ENCODE measurements around the gene FOXJ2.
A peak's percentile ranks its signal among the peaks of the same experiment; 100 is the strongest.
"Not testable (repeated sequence)": the region's sequence is repeated elsewhere in the genome, so short reads cannot be mapped to it uniquely, and the experiment has no call there.

FOXJ2 gene

DNA sequence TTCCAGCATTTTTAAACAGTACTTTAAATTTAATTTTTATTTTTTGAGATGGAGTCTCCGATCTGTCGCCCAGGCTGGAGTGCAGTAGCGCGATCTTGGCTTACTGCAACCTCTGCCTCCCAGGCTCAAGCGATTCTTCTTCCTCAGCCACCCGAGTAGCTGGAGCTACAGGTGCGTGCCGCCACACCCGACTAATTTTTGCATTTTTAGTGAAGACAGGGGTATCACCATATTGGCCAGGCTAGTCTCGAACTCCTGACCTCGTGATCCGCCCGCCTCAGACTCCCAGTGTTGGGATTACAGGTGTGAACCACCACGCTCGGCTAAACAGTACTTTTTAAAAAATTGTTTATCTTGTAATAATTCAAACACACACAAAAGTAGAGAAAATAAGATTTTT lies 4.2 kb upstream of the FOXJ2 start:
- DNase-seq = no peak

DNA sequence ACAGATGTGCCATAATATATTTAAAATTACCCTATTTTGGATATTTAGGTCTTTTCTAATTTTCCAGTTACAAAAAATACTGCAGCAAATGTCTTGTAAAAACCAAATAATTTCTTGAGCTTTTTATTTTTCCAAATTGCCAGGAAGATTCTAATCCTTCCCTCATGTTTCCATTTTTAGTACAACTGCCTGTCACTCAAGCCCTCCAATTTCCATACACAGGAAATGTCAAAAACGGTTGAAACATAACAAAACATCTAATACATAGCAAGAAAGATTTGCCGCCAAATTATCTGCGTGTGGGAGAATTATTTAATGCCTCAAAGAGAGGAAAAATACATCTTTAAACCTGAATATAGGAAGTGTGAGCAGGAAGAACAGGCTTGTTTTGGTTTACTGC lies 2.3 kb upstream of the FOXJ2 start:
- DNase-seq = no peak

DNA sequence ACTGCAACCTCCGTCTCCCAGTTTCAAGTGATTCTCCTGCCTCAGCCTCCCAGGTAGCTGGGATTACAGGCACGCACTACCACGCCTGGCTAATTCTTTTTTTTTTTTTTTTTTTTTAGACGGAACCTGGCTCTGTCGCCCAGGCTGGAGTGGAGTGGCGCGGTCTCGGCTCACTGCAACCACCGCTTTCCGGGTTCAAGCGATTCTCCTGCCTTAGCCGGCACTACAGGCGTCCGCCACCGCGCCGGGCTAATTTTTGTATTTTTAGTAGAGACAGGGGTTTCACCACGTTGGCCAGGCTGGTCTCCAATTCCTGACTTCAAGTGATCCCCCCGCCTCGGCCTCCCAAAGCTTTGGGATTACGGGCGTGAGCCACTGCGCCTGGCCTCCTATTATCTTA lies 1.5 kb upstream of the FOXJ2 start:
- not testable (repeated sequence) for DNase-seq

DNA sequence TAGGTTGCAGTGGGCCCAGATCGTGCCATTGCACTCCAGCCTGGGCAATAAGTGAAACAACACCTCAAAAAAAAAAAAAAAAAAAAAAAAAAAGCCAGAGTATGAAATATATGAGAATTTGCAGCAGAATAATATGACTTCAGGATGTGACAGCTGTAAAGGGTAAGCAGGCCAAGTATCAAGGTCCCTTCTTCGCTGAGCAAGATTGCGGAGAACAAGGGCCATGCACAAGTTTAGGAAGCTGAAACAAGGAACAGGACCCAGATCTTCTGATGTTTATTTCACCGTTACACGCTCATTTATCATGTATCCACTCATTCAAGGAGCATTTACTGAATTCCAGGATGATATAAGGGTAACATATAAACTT lies 659 bp upstream of the FOXJ2 start:
- no peak for DNase-seq

DNA sequence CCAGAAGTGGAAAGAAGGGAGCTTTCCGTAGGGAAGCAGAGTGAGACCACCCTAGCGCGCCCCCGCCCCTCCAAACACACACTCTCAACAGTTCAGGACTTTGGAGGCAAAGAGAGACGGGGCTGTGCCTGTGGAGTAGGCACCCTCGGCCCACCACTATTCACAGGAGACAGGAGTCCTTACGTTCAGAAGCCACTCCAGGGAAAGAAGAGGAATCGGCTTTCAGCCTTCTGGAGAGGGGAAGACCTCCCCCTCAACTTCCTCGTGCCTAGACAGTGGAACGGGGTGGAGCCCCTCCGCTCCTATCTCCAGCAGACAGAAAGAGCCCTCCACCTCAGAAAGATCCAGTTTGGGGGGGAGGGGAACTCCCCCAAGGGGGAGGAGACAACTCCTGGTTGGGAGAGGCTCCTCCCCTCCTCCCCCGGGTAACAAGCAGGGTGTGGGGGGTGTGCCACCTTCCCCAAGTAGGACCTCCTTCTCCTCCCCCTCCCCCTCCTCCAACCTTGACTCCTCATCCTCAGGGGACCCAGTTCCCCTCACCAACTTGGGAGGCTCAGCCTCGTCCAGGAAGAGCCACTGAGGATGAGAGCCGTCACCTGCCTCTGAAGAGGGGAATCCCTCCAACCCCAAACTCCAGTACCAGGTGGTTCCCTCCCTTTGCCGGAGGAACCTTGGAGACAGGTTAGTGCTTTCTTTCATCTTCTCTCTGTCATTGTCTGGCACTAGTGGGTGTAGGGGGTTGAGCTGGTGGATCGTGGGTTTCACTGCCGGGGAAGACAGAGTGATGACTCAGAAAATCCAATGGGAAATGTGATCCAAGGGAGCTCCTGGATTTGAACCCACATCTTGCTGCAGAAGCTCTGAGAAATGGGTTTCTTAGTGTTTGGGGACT lies 883 bp downstream of the FOXJ2 start:
- peak in 45 of 56 donors; percentile 15 to 79 (median 49) for DNase-seq

DNA sequence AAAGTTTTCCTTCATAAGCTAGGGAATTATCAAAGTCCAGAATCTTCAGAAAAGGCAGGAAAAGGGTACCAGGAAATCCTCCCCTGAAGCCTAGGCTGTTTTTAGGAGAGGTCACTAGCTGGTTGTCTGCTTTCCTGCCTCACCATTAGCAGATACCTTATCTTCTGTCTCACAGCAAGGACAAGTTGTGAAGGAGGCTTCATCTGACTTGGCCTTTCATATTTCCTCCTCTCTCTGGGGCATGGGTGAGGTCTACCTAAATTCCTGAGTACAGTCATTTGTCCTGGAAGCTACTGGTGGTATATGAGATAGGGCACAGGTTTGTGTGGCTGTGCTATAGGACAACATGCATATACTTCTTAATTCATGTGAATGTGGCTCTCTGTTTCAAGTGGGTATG lies 2.3 kb downstream of the FOXJ2 start:
- DNase-seq = no peak

DNA sequence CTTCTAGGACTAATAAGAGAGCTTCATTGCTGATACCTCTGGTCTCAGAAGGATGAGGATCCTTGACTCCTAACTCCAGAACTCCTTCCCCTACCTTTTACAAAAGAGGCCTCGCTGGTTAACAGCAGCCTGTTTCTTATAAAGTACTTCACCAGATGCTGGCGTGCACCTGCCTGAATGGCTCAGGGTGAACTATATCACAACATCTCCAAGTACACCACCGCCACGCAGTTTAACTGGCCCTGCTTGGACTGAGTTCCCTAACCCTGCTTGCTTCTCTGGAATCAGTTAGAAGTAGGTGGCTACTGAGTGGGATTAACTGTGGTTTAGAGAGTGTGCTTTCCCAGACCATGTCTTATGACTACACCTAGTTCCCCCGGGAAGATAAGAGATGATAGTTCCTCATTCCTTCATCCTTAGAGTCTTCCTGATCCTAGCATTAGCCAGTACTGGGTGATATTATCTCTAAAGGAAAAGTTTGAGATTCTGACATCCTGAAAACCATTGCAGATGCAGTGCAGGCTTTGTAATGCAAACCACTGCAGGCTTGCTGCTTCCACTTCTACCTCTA lies 3.0 kb downstream of the FOXJ2 start:
- no peak for DNase-seq

DNA sequence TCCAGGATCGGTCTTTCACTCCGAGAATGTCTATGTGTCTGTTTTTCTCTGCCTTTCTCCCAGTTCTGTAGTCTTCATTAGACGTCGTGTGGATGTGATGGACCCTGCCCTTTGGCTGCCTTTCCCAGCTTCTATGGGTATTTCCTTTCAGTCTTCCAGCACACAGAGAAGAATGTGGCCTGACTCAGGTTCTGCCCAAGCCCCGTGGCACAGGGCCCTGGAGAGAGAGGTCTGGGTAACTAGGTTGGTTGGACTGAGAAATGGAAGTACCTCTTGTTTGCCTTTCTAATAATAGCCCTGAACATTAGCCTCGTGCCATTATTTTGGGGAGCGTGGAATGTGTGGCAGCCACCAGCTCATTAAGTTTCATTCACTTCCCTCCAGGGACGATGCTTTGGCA lies 3.8 kb downstream of the FOXJ2 start:
- DNase-seq = no peak

DNA sequence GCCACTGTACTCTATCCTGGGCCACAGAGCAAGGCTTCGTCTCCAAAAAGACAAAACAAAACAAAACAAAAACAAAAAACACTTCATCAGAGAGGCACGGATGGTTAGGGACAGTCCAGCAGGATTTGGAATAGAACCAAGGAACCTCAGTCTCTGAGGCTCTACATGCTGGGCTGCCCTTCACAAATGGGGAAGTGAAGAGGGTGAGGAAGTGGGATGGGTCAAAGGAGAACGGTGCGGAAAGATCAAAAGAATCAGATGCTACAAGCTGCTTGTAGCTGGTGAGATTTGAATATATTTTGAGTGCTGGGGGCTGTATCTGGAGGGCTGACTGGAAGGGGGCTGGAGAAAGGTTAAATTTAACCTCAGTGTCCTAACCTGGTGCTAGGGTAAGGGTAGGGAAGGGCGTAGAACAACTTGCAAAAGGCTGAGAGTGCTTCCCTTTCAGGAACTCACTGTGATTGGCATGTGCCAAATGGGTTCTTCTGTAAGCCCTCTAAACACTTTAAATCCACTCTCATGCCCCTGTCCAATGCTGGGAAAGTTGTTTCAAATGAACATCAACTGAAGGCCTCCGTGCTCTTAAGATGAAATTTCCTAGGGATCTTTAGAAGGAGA lies 4.6 kb downstream of the FOXJ2 start:
- no peak for DNase-seq

DNA sequence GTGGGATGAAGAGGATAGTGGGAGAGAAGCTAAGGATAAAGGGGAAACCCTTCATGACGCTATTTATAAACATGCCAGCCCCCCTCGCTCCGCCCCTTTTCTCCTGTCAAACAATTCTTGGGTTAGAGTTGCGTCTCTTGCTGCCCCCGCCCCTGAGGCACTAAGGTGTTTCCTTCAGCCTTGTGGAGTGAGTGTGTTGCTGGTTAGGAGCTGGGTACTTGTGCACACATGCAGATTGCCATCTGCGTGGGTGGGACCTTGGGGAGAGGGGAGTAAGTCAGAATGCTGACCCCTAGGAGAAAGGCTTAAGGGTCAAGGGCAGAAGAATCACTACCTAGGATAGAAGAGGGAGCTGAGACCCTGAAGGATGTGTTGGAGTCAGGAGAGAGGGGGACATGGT lies 5.4 kb downstream of the FOXJ2 start:
- no peak for DNase-seq

DNA sequence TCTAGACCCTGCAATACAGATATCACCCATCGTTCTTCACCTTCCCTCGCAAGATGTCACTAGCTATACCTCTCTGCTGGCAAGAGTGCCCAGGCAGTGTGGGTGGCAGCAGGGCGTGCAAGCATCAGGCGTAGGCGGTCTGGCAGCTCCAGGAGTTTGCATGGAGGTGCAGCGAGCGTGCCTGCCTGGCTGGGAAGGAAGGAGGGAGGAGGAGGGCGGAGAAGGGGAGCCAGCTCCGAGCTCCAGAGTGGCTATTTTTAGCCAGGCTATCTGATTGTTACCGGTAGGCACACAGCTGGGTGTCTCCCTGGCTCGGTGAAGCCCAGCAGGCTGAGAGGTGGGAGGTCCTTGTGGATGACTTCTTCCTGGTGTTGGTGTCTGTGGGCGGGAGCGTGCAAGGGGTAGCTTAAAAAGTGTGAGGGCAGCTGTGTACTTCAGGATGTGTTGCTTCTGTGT lies 6.2 kb downstream of the FOXJ2 start:
- peak in 39 of 56 donors; percentile 10 to 82 (median 42) for DNase-seq

DNA sequence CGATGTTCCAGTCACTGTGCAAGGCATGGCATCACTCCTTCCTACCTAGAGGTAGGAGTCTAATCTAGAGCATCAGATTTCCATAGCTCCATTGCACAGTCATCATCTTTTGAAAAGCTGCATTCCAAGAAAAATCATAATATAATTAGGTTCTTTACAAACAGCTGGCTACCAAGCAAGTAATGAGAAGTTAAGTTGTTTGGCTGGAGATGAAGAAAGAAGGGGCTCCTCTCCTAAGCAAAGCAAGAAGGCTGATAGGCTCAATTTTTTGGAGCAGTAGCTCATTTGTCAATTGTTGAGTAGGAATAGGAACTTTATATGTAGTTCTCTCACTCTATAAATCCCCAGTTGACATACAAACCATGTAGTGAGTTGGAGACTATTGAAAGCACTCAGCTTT lies 8.3 kb downstream of the FOXJ2 start:
- DNase-seq = no peak

DNA sequence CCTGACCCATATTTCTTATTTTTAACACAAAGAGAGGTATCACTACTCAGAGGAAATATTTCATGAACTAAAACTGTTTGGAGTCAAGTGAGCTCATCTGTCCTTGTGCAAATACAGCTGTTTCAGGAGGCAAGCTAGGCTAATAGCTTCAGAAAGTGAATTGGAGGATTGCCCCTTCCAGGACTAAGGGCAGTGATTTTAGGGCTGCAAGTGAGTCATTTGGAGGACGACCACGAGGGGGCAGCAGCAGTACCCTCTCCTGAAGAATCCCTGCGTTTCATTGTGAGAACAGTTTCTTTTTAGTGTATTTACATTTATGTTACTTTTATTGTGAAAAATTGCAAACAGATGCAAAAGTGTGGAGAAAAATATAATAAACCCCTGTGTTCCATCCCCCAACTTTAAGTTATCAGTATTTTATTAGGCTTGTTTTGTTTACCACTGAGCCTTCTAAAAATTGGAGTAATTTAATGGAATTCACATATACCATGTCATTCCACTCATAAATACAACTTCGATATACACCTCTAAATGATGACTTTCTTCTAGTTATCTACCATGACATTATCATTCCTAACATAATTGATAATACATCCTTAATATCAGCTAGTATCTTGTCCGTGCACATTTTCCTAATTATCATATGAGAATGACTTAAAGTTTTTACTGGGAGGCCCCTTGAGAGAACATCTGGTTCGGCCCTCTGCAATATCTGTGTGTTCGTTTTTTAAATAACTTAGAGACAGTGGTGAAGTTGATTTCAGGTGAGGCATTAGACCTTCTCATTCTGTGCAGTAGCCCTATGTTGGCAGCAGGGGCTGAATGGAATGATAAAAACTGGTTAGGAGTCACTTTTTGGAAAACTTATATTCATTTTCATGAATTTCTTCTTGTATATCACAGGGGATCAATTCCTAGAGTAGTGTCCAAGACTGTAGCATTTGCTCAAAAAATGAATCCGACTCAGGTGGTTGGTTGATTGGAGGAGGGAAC lies 13.7 kb downstream of the FOXJ2 start:
- peak in 46 of 56 donors; percentile 7 to 89 (median 47) for DNase-seq

DNA sequence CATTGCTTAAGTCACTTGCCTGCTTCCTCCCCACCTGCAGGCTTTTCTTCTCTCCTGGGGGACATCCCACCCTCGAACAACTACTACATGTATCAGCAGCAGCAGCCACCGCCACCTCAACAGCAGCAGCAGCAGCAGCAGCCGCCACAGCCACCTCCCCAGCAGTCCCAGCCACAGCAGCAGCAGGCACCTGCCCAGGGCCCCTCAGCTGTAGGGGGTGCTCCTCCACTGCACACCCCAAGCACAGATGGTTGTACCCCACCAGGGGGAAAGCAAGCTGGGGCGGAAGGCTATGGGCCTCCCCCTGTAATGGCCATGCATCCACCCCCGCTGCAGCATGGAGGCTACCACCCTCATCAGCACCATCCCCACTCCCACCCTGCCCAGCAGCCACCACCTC lies 15.3 kb downstream of the FOXJ2 start:
- DNase-seq = no peak

DNA sequence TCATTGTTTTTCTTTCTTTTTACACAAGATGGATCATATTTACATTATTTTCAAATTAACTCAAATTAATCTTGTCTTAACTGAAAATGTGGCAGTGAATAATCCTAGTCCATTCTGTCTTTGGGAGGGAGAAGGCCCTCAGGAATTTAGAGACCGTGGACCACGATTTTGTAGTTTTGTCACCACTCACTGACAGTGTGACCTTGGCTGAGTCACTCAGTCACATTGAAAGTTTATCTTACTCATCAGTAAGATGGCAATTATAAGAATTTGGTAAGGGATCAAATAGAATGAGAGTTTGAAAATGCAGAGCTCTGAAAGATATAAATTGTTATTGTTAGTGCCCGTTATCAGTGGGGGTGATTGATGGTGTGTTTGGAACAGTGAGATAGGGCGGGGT lies 16.4 kb downstream of the FOXJ2 start:
- no peak for DNase-seq

DNA sequence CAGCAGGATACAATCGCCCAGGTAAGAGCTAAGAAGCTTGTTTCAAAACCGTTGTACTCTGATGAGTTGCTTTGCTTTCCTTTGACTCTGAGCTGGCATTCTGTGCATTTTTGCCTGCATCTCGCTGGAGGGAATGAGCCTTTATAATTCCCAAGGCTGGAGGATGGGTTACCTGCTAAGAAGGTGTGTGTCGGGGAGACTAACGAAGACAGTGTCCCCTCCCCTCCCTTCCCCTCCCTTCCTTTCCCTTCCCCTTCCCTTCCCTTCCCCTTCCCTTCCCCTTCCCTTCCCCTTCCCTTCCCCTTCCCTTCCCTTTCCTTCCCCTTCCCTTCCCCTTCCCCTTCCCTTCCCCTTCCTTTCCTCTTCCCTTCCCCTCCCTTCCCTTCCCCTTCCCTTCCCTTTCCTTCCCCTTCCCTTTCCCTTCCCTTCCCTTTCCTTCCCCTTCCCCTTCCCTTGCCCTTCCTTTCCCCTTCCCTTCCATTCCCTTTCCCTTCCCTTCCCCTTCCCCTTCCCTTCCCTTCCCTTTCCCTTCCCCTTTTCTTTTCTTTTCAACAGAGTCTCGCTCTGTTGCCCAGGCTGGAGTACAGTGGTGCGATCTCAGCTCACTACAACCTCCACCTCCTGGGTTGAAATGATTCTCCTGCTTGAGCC lies 18.2 kb downstream of the FOXJ2 start:
- DNase-seq = no peak

DNA sequence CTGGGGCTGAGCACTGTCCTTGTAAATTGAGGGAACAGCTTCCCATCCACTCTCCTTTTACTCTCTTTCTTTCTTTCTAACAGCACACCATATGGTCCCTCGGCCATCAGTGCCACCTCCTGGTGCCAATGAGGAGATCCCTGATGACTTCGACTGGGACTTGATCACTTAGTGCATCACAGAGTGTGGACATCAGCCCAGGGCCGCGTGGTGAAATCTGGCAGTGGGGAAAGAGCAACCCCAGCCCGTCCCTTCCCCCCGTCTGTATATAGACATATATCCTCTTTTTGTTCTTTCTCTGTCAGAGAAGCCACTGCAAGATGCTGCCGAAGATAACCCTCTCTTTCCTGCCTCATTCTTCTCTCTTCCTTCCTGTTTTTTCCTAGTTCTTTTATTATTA lies 20.2 kb downstream of the FOXJ2 start:
- DNase-seq = peak in 7 of 56 donors; percentile 7 to 34 (median 20)

DNA sequence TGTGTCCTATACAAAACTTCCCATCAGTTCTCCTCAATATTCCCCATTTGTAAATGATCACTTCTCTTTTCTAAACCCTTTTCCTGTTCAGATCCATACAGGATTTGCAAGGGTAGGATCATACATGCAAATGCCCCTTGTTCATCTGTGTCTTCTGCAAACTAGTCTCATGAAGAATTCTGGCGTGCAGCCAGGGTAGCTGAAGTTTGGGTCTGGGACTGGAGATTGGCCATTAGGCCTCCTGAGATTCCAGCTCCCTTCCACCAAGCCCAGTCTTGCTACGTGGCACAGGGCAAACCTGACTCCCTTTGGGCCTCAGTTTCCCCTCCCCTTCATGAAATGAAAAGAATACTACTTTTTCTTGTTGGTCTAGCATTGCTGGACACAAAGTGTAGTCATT lies 22.3 kb downstream of the FOXJ2 start:
- no peak for DNase-seq

DNA sequence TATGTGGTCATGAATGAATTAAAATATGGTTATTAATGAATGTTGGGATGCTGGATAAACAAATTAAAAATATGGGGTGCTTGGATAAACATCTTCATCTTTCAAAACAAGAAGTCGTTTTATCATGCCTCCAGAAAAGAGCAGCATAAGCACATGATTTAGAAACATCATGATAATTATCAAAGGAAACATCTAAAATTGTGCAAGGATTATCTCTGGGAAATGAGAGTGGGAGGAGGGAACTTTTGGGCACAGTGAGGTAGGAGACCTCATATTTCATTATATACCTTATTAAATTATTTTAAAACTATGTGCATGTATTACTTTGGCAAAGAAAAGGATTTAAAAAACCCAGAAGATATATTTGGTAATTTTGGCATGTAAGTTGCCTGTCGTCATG lies 24.8 kb downstream of the FOXJ2 start:
- DNase-seq = no peak

DNA sequence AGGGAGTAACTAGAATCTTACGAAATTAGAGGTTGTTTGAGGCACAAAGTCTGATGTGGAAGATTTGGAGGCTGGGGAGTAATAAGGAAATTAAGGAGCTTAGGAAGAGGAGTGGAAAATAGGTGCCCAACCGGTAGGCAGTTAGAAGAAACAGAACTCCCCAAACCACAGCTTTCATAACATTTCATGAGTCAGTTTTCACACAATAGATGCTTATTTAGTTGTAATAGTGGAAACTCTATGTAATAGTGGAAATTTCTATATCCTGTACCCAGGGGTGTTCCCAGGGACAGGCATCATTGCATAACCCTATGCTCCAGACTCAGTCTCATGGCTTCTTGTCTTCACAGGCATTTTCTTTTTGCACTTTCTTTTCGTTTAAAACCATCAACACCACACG lies 25.3 kb downstream of the FOXJ2 start:
- no peak for DNase-seq

DNA sequence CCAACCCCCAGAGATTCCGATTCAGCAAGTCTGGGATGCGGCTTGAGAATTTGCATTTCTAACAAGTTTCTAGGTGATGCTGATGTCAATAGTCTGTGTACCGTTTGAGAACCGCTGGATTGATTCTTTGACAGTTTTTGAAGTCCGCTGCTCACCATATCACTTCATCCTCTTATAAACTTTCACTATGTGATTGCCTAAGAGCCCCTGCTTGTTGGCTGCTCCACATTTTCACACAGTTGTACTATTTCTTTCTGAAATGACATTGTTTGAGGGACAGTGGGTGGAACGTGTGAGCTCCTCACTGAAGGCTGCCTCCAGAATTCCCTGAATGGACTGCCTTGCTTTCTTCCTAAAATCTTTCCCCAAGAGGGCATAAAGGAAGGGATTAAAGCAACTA lies 26.0 kb downstream of the FOXJ2 start:
- no peak for DNase-seq

Data from nucleus accumbens (tissue), 56 donors.